Effector memory CD8-positive, alpha-beta T cell (primary cell): ENCODE data around the gene KITLG.
"Not testable (repeated sequence)": the region's sequence is repeated elsewhere in the genome, so short reads cannot be mapped to it uniquely, and the experiment has no call there.

Experiments
- ATAC-seq: fragments of 150-1000 bp; cut with Tn5 transposase; replicated peaks from 2 replicates; pipeline ENCODE4 v1.10.0; 2021; ENCODE audit warnings: mild to moderate bottlenecking, moderate library complexity
- DNase-seq, 3 experiments: peaks; one replicate each; pipeline ENCODE4 v3.0.0; 2021
- H3K27ac Mint-ChIP-seq, 2 donors: one replicate each; pipeline ENCODE4 v1.8.0; 2022; ENCODE audit warnings: mild to moderate bottlenecking in 2 of 2, mixed read lengths in 2 of 2, moderate library complexity in 2 of 2
- H3K27me3 Mint-ChIP-seq, 2 donors: one replicate each; pipeline ENCODE4 v1.8.0; 2022; ENCODE audit warnings: mixed read lengths in 2 of 2
- H3K36me3 Mint-ChIP-seq: one replicate; pipeline ENCODE4 v1.8.0; 2022; ENCODE audit warnings: mild to moderate bottlenecking, moderate library complexity, mixed read lengths; ENCODE audit not compliant: insufficient read depth
- H3K4me1 Mint-ChIP-seq, 2 donors: one replicate each; pipeline ENCODE4 v1.8.0; 2022; ENCODE audit warnings: low read depth in 2 of 2, mixed read lengths in 2 of 2
- H3K4me3 Mint-ChIP-seq, 2 donors: one replicate each; pipeline ENCODE4 v1.8.0; 2022; ENCODE audit warnings: mild to moderate bottlenecking in 2 of 2, mixed read lengths in 2 of 2, moderate library complexity in 2 of 2
- H3K9me3 Mint-ChIP-seq, 2 donors: one replicate each; pipeline ENCODE4 v1.8.0; 2022; ENCODE audit warnings: mixed read lengths in 2 of 2

KITLG gene

DNA sequence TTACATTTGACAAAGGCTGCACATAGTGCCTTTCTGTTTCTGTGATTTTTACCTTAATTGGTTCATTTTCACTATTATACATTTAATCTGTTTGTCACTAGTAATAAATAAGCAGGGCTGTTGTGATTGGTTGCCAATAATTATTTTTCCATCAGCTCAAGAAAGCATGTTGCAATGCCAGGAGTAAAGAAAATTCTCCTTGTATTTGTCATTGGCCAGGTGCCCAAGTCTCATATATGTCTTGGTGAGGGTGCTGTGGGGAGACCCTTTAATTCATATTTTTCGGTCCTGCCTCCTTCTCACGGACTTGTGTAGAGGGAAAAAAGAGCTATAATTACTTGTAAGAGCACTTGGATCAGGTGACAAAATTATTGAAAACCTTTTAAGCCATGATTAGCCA lies 108.0 kb downstream of the KITLG start:
- Mint-ChIP-seq H3K27ac (no peak overlapping the region), H3K4me3 (no peak overlapping the region), H3K9me3 (peaks cover 4 to 7% of the 10 kb centered on the region in 2 donors), H3K4me1 (no peaks in the 10 kb centered on the region), H3K36me3 (no peaks in the 10 kb centered on the region), H3K27me3 (no peaks in the 10 kb centered on the region)
- no peak for ATAC-seq
- no peak for DNase-seq

DNA sequence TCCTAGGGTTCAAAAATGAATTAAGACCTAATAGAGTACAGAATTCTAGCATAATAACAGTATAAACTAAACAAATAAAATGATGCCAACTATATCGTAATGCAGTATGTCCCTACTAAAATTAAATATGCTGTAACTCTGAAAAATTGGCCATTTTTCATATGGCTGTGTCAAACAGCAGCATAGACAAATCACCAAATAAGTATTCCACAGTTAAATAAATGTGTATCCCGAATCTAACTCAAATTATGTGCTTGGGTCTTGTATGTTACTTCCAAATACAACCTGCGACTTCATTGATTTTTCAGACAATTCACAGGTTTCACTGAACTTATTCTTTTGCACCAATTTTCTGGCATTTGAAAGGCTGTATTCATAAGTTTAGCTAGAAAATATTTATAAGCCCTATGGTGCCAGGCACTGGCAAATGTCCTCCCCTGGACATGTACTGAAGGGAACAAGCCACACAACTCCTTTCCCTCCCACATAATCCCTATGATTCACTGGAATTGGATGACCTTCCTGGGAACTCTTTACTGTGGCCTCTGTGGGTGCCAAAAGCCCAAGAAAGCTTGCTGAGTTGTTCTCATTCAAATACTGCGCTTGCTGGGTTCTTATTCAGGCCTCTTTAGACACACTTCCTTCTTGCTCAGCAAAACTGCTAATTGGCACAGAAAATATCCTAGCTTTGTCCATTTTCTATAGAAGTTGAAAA lies 108.8 kb downstream of the KITLG start:
- no peaks in the 10 kb centered on the region for H3K27me3 Mint-ChIP-seq
- no peak overlapping the region for H3K4me3 Mint-ChIP-seq
- no peak overlapping the region for H3K27ac Mint-ChIP-seq
- ATAC-seq (no peak), DNase-seq (no peak)
- H3K9me3 Mint-ChIP-seq, result peaks cover 4 to 7% of the 10 kb centered on the region in 2 donors
- no peaks in the 10 kb centered on the region for H3K36me3 Mint-ChIP-seq
- H3K4me1 Mint-ChIP-seq, result no peaks in the 10 kb centered on the region

DNA sequence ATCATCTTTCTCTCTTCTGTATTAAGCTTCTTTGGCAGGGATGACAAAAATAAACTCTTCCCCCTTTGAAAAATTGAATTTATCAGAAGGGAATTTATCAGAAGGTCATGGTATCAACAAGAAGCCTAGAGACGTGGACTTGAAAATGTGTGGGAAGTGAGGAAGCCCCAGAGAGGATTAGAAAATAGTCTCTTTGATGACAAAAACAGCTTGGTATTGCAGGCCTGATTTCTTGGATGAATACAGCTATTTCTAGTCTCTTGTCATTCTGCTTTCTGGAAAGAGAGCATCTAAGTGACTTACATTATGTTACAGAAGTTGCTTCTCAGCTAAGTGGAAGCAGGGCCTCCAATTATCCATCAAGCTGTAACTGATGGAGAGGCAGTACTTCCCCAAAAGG lies 111.1 kb downstream of the KITLG start:
- no peaks in the 10 kb centered on the region for H3K36me3 Mint-ChIP-seq
- H3K27me3 Mint-ChIP-seq, result no peaks in the 10 kb centered on the region
- H3K27ac Mint-ChIP-seq, result no peak overlapping the region
- H3K4me3 Mint-ChIP-seq, result no peak overlapping the region
- ATAC-seq, result no peak
- H3K9me3 Mint-ChIP-seq, result peaks cover 0 to 4% of the 10 kb centered on the region in 2 donors
- no peak for DNase-seq
- H3K4me1 Mint-ChIP-seq, result no peaks in the 10 kb centered on the region

DNA sequence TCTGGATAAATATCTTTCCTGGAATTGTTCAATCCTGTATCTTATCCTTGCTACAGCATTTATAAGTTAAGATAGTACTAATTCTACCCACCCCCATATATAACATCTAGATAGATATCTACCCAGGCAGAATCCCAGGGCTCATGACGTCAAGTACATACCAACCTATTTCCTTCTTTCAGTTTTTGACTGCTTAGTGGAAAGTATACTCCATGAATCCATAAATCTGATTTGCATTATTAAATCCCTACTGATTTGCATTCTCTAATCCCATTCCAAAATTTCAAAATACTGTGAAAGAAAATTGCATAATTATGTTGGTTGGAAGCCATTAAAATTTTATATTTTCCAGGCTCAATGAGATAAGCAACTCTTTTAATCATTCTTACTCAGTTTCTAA lies 111.7 kb downstream of the KITLG start:
- Mint-ChIP-seq H3K9me3 (peaks cover 0 to 4% of the 10 kb centered on the region in 2 donors), H3K4me1 (no peaks in the 10 kb centered on the region)

DNA sequence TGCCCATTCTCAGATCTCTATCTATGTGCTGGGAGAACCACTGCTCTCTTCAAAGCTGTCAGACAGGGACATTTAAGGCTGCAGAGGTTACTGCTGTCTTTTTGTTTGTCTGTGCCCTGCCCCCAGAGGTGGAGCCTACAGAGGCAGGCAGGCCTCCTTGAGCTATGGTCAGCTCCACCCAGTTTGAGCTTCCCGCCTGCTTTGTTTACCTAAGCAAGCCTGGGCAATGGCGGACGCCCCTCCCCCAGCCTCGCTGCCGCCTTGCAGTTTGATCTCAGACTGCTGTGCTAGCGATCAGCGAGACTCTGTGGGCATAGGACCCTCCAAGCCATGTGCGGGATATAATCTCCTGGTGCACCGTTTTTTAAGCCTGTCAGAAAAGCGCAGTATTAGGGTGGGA lies 113.6 kb downstream of the KITLG start:
- not testable (repeated sequence) for ATAC-seq, H3K27ac Mint-ChIP-seq

More for the DNA sequence above, 111.7 kb downstream of the KITLG start:
- no peak overlapping the region for H3K4me3 Mint-ChIP-seq
- no peak for ATAC-seq
- DNase-seq, result no peak
- no peaks in the 10 kb centered on the region for H3K36me3 Mint-ChIP-seq
- H3K27me3 Mint-ChIP-seq, result no peaks in the 10 kb centered on the region
- no peak overlapping the region for H3K27ac Mint-ChIP-seq

DNA sequence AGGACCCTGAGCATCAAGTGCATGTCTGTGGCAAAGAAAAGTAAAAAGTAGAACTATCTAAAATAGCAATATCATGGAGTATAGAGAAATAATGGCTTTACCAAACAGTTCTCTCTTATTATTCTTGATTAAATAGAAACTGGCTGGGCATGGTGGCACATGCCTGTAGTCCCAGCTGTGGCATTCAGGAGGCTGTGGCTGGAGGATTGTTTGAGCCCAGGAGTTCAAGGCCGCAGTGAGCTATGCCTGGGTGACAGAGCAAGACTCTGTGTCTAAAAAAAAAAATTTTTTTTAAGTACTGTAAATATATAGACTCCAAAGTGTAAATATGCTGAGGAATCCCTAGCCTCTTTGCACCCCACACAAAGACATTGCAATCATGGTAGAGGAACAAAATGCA lies 121.9 kb downstream of the KITLG start:
- H3K9me3 Mint-ChIP-seq, result no peaks in the 10 kb centered on the region
- no peaks in the 10 kb centered on the region for H3K36me3 Mint-ChIP-seq
- DNase-seq (no peak), ATAC-seq (no peak)
- no peak overlapping the region for H3K27ac Mint-ChIP-seq
- H3K4me1 Mint-ChIP-seq, result no peaks in the 10 kb centered on the region
- H3K27me3 Mint-ChIP-seq, result no peaks in the 10 kb centered on the region
- no peak overlapping the region for H3K4me3 Mint-ChIP-seq

More for the DNA sequence above, 113.6 kb downstream of the KITLG start:
- DNase-seq, H3K36me3 Mint-ChIP-seq, H3K4me3 Mint-ChIP-seq, H3K4me1 Mint-ChIP-seq, H3K9me3 Mint-ChIP-seq, H3K27me3 Mint-ChIP-seq: not testable (repeated sequence)

DNA sequence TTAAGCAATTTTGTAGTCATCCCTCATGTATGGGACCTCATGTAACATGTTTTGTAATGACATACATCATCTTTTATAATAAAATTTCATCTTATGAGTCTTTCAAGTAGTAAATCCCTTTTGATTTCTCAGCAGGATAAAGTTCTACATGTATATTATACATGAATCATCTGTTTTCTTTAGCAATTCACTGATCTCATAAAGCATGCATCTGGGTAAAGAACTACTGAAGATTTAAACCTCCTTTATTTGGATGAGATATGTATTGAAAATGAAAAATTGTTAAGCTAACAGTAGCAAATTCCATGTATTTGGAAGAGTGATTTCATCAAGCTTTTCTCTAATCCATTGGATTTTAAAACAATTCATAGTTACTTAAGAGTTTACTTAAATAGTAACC lies 126.9 kb downstream of the KITLG start:
- H3K36me3 Mint-ChIP-seq, result no peaks in the 10 kb centered on the region
- H3K27ac Mint-ChIP-seq, result no peak overlapping the region
- H3K27me3 Mint-ChIP-seq, result no peaks in the 10 kb centered on the region
- no peaks in the 10 kb centered on the region for H3K4me1 Mint-ChIP-seq
- DNase-seq (no peak), ATAC-seq (no peak)
- no peak overlapping the region for H3K4me3 Mint-ChIP-seq
- no peaks in the 10 kb centered on the region for H3K9me3 Mint-ChIP-seq

DNA sequence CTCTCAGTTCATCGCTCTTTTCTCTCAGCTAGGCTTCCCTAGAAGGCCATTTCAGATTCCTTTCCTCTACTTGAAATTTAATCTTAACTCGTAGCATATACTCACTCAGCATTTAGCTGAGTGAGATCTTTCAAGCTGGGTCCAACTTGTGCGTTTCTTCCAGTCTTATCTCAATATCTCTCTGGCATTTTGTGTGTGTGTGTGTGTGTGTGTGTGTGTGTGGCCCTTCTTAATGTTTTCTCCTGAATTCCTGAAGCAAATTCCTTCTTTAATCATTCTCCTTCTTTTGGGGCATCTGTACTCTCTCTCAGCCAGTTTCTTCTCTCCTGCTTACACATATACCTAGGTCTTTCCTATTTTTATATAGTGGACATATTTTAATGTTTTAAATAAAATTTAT lies 129.1 kb downstream of the KITLG start:
- no peak overlapping the region for H3K27ac Mint-ChIP-seq
- no peaks in the 10 kb centered on the region for H3K9me3 Mint-ChIP-seq
- no peaks in the 10 kb centered on the region for H3K4me1 Mint-ChIP-seq
- no peak overlapping the region for H3K4me3 Mint-ChIP-seq
- no peaks in the 10 kb centered on the region for H3K36me3 Mint-ChIP-seq
- DNase-seq (no peak), ATAC-seq (no peak)
- no peaks in the 10 kb centered on the region for H3K27me3 Mint-ChIP-seq

DNA sequence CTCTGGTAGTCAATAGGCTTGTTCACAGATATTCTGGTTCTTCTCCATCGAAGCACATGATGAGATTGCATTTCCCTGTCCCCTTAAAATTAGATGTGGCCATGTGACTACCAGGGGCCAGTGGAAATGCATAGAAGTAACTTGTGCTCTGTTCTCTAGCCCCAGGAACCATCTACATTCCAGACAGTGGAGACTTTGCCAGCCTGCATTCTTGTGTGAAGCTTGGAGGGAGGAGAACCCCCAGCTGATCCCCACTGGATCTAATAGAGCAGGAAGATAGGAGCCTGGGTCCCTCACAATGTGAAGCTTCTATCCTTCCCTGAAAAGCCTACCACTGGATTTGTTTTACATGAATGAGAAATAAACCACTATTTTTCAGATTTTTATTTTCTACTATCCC lies 130.1 kb downstream of the KITLG start:
- no peaks in the 10 kb centered on the region for H3K36me3 Mint-ChIP-seq
- DNase-seq (no peak), ATAC-seq (no peak)
- H3K27ac Mint-ChIP-seq, result no peak overlapping the region
- no peaks in the 10 kb centered on the region for H3K9me3 Mint-ChIP-seq
- H3K27me3 Mint-ChIP-seq, result no peaks in the 10 kb centered on the region
- H3K4me1 Mint-ChIP-seq, result no peaks in the 10 kb centered on the region
- no peak overlapping the region for H3K4me3 Mint-ChIP-seq

DNA sequence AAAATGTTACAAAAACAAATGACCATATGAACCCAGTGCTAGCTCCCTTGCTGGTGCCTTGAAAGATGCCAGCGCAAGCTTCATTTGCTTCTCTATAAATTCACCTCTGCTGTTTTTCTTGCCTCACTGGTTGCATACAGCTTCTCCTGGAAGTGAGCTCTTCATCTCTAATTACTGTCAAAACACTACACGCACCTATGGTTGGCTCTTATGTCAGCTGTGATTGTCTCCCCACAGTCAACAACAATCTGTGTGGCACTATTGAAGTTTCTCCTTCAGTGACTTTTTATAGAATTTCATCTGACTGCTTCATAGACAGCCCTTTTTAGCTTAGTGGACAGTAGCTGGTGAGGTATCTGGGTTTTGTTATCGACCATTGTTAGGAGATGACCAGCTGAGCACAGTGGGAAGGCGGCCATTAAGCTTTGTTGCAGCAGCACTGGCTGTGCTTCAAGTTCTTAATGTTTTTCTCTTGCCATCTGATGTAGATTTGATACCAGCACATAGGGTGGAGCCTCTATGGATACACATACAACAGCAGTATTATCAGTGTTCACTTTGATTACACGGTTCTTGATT lies 131.8 kb downstream of the KITLG start:
- no peaks in the 10 kb centered on the region for H3K9me3 Mint-ChIP-seq
- H3K4me1 Mint-ChIP-seq, result no peaks in the 10 kb centered on the region
- H3K27ac Mint-ChIP-seq, result no peak overlapping the region
- no peak for ATAC-seq
- no peaks in the 10 kb centered on the region for H3K36me3 Mint-ChIP-seq
- no peak for DNase-seq
- no peaks in the 10 kb centered on the region for H3K27me3 Mint-ChIP-seq
- no peak overlapping the region for H3K4me3 Mint-ChIP-seq

DNA sequence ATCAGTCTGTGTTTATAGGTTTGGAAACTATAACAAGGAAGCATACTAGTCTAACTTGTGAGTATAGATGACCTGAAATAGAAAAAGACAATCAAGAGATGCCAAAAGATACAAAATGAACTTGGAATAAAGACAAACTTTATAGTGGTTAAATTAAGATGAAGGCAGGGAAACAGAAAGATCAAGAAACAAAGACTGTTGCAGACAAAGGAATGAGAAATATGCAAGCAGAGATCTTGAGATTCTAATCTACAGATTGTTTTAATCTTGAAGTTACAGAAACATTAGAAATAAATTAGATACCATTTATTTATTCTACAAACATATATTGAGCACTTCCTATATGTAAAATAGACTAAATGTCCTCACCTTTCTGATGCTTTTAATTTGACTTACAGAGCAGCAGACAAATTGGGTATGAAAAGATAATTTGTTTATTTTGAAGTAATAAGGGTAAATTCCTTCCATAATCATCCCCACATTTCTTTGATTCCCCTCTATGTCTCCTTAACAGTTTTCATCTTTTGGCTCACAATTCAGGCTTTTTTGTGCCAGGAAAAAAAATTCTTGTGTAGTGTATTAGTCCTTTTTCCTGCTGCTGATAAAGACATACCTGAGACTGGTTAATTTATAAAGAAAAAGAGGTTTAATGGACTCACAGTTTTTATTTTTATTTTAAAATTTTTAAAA lies 134.4 kb downstream of the KITLG start:
- ATAC-seq (no peak), DNase-seq (no peak)
- no peaks in the 10 kb centered on the region for H3K27me3 Mint-ChIP-seq
- no peak overlapping the region for H3K4me3 Mint-ChIP-seq
- no peak overlapping the region for H3K27ac Mint-ChIP-seq
- H3K9me3 Mint-ChIP-seq, result no peaks in the 10 kb centered on the region
- H3K36me3 Mint-ChIP-seq, result no peaks in the 10 kb centered on the region
- no peaks in the 10 kb centered on the region for H3K4me1 Mint-ChIP-seq

DNA sequence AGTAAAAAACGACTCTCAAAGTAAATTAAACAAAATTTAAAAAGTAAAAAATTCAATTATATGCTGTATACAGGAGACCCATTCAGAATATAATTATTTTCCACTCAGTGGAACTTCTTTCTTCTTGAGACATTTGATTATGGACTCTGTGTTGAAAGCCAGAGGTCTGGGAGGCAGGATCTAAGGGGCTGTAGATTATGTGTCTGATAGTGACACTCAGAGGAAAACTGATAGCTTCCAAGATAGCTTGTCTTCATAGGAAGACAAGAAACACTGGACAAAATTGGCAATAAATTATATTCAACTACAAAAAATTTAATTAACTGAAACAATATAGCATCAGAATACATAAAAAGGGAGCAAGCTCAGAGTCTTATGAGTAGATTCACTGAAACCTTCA lies 135.8 kb downstream of the KITLG start:
- ATAC-seq, result no peak
- Mint-ChIP-seq H3K27me3 (no peaks in the 10 kb centered on the region), H3K4me3 (no peak overlapping the region), H3K27ac (no peak overlapping the region), H3K36me3 (no peaks in the 10 kb centered on the region), H3K4me1 (no peaks in the 10 kb centered on the region), H3K9me3 (peaks cover 0 to 2% of the 10 kb centered on the region in 2 donors)
- no peak for DNase-seq
